GM18873 (cell line): Measurements from ENCODE around the gene PDHX.
"Not testable (repeated sequence)": the region's sequence is repeated elsewhere in the genome, so short reads cannot be mapped to it uniquely, and the experiment has no call there.

ENCODE experiments used
- ATAC-seq: cut with Tn5 transposase; IDR thresholded peaks from one replicate; pipeline ENCODE4 v1.9.1; 2021; ENCODE audit warnings: mild to moderate bottlenecking, moderate library complexity, moderate number of reproducible peaks; ENCODE audit not compliant: unreplicated experiment, low FRiP score

Gene PDHX

DNA sequence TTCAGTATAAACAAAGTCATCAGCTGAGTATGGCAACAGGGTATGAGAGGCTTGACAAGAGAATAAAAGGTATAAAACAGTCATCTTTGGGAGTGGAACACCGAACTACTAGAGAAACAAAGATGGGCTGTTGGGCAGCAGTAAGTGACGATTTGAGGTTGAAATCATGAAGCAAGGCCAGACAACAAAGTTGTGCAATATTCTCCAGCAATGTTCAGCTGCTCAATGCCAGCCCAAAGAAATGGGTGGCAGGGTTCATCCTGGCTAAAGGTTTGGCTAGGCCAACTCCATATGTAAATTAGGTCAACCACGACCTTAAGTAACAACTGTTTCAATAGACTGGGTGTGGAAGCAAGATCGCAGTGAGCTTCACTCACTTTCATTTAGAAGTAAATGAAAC, 6.5 kb upstream of the PDHX start:
- ATAC-seq, result no peak

DNA sequence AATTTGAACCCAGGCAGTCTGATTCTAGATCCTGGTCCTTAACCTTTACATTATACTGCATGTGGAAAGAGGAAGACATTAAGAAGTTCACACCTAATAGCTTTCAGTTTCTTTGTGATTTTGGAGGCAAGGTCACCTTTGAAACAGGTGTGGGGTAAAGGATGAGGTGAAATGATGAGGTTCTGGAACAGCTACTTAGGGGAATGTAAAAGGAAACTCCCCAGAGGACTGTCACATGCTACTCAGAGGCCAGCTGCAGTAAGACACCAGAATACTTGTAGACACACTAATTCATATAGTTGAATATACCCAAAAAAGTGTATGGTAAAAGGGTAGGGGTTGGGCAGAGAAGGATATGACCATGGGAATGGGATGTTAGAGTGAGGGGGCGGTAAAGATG, 5.6 kb upstream of the PDHX start:
- no peak for ATAC-seq

DNA sequence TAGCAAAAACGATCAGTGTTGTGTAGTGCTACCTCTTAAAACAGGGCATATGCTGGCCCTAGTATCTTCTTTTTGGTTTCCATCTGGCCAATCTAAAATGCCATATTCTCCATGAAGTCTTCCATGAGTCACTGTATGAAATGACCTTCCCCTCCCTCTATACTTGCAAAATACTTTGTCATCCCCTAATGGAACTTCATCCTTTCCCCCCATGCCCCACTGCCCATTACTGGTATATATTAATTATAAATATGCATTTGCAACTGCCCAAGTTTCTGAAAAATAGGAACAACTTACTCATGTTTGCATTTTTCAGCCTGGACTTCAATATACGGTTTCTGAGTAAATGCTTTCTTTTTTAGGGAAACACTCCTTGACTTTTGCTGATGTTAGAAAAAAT, 4.7 kb upstream of the PDHX start:
- no peak for ATAC-seq

GRCh38 chr11:34913556-34913955, 2.9 kb upstream of the PDHX start:
- ATAC-seq, result not testable (repeated sequence)

- ATAC-seq, result no peak
These were observed 1.0 kb upstream of the PDHX start for GRCh38 chr11:34915136-34916014.

- no peak for ATAC-seq
These were observed 689 bp downstream of the PDHX start for GRCh38 chr11:34916843-34917770.

DNA sequence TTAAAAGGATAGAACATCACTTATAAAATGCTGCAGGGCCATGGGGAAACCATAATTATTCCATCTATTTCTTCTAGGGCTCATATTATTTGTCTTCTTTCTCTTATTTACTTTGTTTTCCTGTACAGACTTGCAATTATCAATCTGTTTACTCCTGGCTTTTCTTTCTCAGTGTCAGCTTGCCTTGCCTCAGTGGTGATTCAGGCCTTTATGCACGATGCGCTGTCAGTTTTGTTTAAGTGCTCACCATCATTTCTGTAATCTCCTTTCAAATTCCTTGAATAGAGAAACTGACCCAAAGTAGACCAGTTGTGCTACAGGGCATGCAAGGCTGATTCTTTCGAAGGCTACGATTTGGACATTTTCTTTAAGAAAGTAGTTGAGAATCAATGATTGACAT, 4.7 kb downstream of the PDHX start:
- no peak for ATAC-seq

GRCh38 chr11:34924714-34925113, 8.3 kb downstream of the PDHX start:
- no peak for ATAC-seq

DNA sequence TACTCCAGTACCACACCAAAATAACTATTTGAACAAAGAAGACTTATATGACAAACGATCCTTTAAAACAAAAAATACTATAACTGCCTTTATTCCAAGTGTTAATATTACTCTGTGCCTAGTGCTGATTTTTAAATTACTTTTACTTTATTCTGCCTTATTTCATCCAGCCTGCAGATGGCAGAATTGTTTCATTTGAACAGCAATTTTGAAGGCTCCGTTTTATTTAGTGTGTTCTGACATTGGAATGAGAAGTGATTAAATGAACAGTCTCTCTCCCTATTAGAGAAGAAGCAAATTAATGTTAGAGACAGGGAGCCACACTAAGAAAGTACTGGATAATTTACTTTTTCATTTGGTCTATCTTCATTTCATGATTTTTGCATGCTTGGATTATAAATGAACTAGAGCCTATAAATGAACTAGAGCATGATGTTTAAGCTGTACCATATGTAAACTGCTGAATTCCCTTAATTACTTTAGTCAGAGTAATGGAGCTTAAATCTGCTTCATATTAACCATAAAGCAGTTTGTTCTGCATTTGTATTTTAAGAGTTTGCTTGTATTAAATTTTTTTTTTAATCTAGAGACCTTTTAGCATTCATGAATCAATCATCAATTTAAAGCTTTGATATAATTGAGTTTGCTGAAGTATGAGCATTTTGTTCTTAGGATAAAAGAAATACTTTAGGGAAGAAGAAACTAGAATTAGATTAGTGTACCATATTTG, 9.8 kb downstream of the PDHX start:
- ATAC-seq, result no peak

GRCh38 chr11:34926831-34927132, 10.4 kb downstream of the PDHX start:
- ATAC-seq, result no peak

DNA sequence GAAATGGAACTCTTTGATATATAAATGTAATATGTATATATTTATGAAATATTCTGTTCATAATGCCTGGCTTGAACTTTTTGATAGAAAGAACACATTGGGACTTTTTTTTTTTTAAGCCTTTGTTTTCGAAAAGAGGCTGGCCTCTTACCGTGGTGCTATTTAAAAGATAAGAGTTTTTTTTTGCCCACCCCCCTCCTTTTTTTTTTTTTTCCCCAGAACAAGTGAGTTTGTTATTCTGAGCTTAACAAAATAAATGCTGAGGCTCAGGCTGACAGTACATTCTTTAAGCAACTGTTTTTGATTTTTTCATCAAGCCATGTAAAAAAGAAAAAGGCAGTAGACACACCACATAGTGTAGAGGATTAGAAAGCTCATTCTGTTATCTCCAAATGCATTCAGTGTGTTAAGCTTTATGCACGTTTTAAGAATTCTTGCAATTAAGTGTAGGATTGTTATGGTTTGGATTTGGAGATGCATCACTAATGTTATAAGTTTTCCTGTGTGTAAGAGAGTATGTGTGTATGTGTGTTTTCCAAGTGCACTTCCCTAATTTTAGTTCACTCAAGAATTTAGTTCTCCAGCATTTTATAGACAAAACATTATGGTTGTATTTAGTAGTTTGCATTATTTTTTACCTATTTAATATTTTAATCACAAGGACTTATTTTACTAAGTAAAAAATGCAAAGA, 12.0 kb downstream of the PDHX start:
- ATAC-seq, result no peak

GRCh38 chr11:34928960-34929680, 12.7 kb downstream of the PDHX start:
- no peak for ATAC-seq

DNA sequence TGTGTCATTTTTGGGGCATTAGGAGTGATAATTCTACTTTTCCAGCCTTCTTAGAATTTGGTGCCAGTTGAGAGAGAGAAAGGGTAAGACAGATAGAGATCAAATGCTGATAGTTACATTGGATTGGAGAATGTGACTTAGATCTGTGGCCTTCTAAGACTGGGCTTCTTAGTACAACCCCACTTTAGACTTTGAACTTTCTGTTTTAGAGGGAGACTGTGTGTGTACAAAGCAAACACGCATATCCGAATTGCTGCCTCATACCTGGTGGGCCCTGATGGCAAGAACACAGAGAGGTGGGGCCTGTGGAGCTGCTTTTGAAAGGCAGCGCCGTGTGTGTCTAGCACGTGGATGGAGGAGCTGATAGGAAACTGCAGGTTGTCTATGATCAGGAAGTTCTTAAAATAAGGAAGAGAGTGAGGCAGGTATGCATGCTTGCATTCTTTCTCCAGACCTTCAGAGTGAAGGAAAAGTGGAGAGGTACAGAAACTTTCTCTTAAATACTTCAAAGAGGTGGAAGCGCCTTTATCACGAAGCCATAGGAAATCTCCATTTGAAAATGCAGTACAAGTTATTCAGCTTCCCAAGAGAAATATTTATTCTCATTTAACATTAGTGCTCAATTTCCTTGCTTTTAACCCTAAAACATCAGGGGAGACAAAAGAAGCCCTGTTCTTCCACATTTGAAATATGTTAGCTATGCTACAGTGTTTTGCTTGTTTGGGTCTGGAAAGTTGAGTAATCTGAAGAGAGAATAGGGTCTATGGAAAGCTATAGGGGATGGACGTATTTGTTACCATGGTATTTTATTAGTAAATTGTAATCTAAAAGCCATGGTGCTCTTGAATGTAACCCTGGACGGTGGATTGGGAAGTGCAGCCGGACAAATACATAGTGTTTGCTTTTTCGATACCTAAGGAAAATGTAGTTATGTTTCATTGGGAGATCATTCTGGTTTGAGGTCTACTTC, 13.7 kb downstream of the PDHX start:
- no peak for ATAC-seq

DNA sequence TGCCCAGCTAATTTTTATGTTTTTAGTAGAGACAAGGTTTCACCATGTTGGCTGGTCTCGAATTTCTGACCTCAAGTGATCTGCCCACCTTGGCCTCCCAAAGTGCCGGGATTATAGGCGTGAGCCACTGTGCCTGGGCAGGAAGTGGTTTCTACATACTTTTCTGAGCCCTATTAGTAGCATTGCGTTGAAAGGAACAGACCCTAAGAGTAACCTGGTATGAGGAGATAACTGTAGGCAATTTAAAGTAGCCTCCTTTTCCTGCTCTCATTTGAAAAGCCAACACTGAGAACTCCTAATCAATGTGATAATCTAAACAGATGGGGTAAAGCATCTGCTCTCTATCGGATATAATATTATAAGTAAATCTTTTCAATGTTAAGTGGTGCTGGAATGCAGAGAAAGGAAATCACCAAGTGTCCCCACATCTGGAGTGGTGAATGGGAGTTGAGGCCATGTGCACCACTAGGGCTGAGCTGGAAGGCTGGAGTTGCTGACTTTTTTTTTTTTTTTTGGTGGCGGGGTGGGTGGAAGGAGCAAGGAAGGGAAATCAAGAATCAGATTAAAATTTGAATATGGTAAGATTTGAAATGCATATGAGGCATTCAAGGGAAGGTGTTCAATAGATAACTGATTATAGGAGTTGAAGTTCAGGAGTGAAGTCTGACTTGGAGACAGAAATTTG, 20.7 kb downstream of the PDHX start:
- ATAC-seq, result no peak

- no peak for ATAC-seq
These were observed 22.2 kb downstream of the PDHX start for GRCh38 chr11:34938611-34939010.

DNA sequence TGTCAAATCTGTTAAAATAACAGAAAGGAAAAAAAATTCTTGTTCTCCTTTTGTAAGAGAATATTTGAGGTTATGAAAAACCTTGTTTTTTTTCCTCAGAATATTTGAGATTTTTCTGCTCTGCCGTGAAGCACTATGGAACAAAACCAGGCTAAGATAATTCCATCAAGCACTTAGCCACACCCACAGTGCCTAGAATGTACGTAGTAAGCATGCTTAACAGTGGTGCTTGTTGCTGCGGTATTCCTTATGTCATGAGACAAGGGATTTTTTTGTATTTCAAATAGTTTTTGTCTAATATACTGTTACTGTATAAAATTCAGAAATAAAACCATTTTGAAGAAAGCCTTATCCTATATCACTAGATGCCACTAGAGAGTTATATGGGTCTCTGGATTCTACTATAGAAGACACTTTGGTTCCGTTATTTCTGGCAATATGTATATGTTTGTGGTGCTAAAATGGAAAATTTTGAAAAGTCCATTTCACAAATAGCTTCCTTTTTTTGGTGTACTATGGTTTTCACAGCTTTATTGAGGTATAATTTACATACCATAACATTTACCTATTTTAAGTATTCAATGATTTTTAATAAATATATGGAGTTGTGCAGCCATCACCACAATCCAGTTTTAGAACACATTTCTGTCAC, 23.7 kb downstream of the PDHX start:
- no peak for ATAC-seq

GRCh38 chr11:34941688-34942087, 25.3 kb downstream of the PDHX start:
- no peak for ATAC-seq

- ATAC-seq, result no peak
These were observed 28.3 kb downstream of the PDHX start for GRCh38 chr11:34944692-34945091.
